Cardiac muscle cell (in vitro differentiated cells and primary cell): ENCODE data around the gene OLIG3. TPM values are rescaled to one million over a fixed set of nuclear protein-coding genes. Genes with fewer than 3 reads are reported as not detected.

Source experiments
- DNase-seq, 2 donors: peaks; one replicate each; pipeline versions ENCODE4 v3.0.0 to v3.0.0-alpha.2; 2010 to 2017; ENCODE audit warnings: low read depth in 1 of 2, low spot score in 1 of 2
- H3K27ac ChIP-seq: fragments of 200-600 bp; sonication (generic); 2 replicates; pipeline ENCODE4 v1.5.1; 2016
- H3K27me3 ChIP-seq: fragments of 200-600 bp; sonication (generic); 2 replicates; pipeline ENCODE4 v1.6.0; 2016; ENCODE audit warnings: control low read depth
- H3K36me3 ChIP-seq: fragments of 200-600 bp; sonication (generic); 2 replicates; pipeline ENCODE4 v1.5.1; 2016; ENCODE audit warnings: control low read depth
- H3K4me1 ChIP-seq: fragments of 200-600 bp; sonication (generic); 2 replicates; pipeline ENCODE4 v1.8.1; 2017; ENCODE audit warnings: low read depth, mild to moderate bottlenecking, mixed run types
- H3K4me3 ChIP-seq: fragments of 200-600 bp; sonication (generic); 2 replicates; pipeline ENCODE4 v1.5.1; 2016; ENCODE audit warnings: mild to moderate bottlenecking
- H3K9me3 ChIP-seq: fragments of 200-600 bp; sonication (generic); 2 replicates; pipeline ENCODE4 v1.5.1; 2017; ENCODE audit warnings: low read depth, mild to moderate bottlenecking, control low read depth
- polyA plus RNA-seq: library from polyadenylated mRNA; unstranded; fragments of >200 nt; fragmentation: Nextera tagmentation; extraction: Ambion mirVana; gene quantifications from 2 replicates; pipeline ENCODE4 v1.2.1, GENCODE V29; 2016
- total RNA-seq: library from RNA; depleted of rRNA; stranded (reverse); fragments of >200 nt; gene quantifications from 2 replicates; pipeline ENCODE4 v1.2.3, GENCODE V29; 2016
- TF ChIP-seq, protein P1 (sequence below): IDR thresholded peaks from 2 replicates; pipeline ENCODE4 v1.5.1; 2012; ENCODE audit warnings: low read depth, mild to moderate bottlenecking, low read length

The OLIG3 gene
- total and polyA plus RNA-seq, 2 experiments from 2014 or later, result not detected

- H3K4me1 ChIP-seq, result no peaks in the 10 kb centered on the region
- H3K9me3 ChIP-seq, result no peaks in the 10 kb centered on the region
- H3K27me3 ChIP-seq, result peaks cover 27% of the 10 kb centered on the region
- H3K27ac ChIP-seq, result no peak overlapping the region
- DNase-seq, result no peak
- H3K4me3 ChIP-seq, result no peak overlapping the region
- TF ChIP-seq, protein P1, sequence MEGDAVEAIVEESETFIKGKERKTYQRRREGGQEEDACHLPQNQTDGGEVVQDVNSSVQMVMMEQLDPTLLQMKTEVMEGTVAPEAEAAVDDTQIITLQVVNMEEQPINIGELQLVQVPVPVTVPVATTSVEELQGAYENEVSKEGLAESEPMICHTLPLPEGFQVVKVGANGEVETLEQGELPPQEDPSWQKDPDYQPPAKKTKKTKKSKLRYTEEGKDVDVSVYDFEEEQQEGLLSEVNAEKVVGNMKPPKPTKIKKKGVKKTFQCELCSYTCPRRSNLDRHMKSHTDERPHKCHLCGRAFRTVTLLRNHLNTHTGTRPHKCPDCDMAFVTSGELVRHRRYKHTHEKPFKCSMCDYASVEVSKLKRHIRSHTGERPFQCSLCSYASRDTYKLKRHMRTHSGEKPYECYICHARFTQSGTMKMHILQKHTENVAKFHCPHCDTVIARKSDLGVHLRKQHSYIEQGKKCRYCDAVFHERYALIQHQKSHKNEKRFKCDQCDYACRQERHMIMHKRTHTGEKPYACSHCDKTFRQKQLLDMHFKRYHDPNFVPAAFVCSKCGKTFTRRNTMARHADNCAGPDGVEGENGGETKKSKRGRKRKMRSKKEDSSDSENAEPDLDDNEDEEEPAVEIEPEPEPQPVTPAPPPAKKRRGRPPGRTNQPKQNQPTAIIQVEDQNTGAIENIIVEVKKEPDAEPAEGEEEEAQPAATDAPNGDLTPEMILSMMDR, result no peak
- no peaks in the 10 kb centered on the region for H3K36me3 ChIP-seq
These were observed 25.5 kb upstream of the OLIG3 start for GRCh38 chr6:137519629-137520176.

GRCh38 chr6:137518386-137518983 lies 24.3 kb upstream of the OLIG3 start:
- Histone ChIP-seq H3K4me1 (no peaks in the 10 kb centered on the region), H3K27me3 (peaks cover 37% of the 10 kb centered on the region), H3K36me3 (no peaks in the 10 kb centered on the region), H3K27ac (no peak overlapping the region), H3K4me3 (no peak overlapping the region), H3K9me3 (no peaks in the 10 kb centered on the region)
- no peak for DNase-seq
- TF ChIP-seq, protein P1, result no peak

- Histone ChIP-seq H3K36me3 (no peaks in the 10 kb centered on the region), H3K4me1 (no peaks in the 10 kb centered on the region), H3K4me3 (no peak overlapping the region), H3K9me3 (no peaks in the 10 kb centered on the region), H3K27ac (no peak overlapping the region), H3K27me3 (peaks cover 44% of the 10 kb centered on the region)
- DNase-seq, result no peak
- TF ChIP-seq, protein P1, result no peak
These were observed 20.2 kb upstream of the OLIG3 start for GRCh38 chr6:137514418-137514817.

DNA sequence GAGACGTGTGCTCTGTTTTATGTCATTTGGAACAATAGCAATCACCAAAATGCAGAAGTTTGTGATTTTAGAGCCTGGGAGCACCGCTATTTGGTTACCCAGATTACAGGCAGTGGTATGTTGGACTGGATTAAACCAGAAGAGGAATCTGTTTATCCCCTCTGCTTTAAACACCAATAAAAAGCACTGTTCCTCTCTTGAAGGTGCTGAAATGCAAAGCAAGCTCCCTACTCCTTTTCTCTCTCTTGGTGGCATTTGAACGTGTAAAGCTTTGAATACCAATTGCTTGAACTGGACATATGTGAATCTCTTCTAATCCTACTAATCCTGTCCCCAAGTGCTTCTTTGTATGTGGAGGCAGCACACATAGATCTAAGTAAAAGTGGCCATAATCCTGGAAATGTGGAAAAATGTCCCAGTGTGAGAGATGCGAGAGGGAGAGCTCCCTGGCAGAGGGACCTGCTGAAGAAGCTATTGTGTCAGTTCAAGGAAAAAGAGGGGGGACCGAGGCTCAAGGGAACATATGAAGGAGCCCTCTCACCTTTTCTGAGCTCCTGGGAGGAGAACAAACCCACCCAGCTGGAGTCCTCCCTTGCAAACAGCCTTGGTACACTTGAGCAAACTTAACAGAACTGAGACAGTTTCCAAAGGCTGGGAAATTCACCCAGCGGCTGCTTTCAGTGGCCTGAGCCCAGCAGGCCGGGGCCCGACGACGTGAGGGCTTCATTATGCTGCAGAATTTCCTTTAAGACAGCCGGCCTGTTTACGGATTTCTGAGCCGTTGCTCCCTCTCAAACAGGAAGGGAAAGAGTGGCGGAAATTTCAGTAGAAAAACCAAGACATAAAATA lies 18.8 kb upstream of the OLIG3 start:
- TF ChIP-seq, protein P1, result no peak
- DNase-seq, result no peak
- Histone ChIP-seq H3K4me3 (no peak overlapping the region), H3K27ac (no peak overlapping the region), H3K9me3 (no peaks in the 10 kb centered on the region), H3K27me3 (peaks cover 48% of the 10 kb centered on the region), H3K4me1 (no peaks in the 10 kb centered on the region), H3K36me3 (no peaks in the 10 kb centered on the region)

DNA sequence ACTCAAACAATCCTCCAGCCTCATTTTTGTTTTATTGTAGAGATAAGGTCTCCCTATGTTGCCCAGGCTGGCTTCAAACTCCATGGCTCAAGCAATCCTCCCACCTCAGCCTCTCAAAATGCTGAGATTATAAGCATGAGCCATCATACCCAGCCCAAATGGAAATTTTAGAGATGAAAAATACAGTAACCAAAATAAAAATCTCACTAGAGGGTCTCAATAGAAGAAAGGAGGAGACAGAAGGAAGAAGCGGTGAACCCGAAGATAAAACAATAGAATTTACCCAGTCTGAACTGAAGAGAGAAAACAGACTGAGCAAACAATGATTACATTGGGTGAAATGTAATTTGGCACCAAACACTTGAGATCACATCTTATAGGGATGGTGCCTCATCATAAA lies 16.7 kb upstream of the OLIG3 start:
- no peak for DNase-seq
- Histone ChIP-seq H3K9me3 (no peaks in the 10 kb centered on the region), H3K4me3 (no peak overlapping the region), H3K36me3 (no peaks in the 10 kb centered on the region), H3K4me1 (no peaks in the 10 kb centered on the region), H3K27me3 (peaks cover 45% of the 10 kb centered on the region), H3K27ac (no peak overlapping the region)
- TF ChIP-seq, protein P1, result no peak
